Immature natural killer cell (primary cell): ENCODE results near the gene KDM4B. TPM values are rescaled to one million over a fixed set of nuclear protein-coding genes. Genes with fewer than 3 reads are reported as not detected.
A peak's percentile ranks its signal among the peaks of the same experiment; 100 is the strongest.

Source experiments
- DNase-seq, 3 donors: peaks; one replicate each; pipeline ENCODE4 v3.0.0; 2022; ENCODE audit warnings: mixed read lengths in 1 of 3
- H3K27ac Mint-ChIP-seq, 6 donors: one replicate each; pipeline ENCODE4 v1.8.0; 2020; ENCODE audit warnings: mixed read lengths in 6 of 6, mild to moderate bottlenecking in 5 of 6, inconsistent platforms in 4 of 6, moderate library complexity in 3 of 6
- H3K27me3 Mint-ChIP-seq, 3 donors: one replicate each; pipeline ENCODE4 v1.8.0; 2020 to 2021; ENCODE audit warnings: low read depth in 3 of 3, mild to moderate bottlenecking in 3 of 3, mixed read lengths in 3 of 3, moderate library complexity in 3 of 3, inconsistent platforms in 1 of 3
- H3K36me3 Mint-ChIP-seq, 3 donors: one replicate each; pipeline ENCODE4 v1.8.0; 2020; ENCODE audit warnings: mixed read lengths in 3 of 3, inconsistent platforms in 2 of 3, mild to moderate bottlenecking in 2 of 3
- H3K4me1 Mint-ChIP-seq, 2 donors: one replicate each; pipeline ENCODE4 v1.8.0; 2020; ENCODE audit warnings: inconsistent platforms in 2 of 2, mild to moderate bottlenecking in 2 of 2, mixed read lengths in 2 of 2, moderate library complexity in 1 of 2
- H3K4me3 Mint-ChIP-seq, 5 donors: one replicate each; pipeline ENCODE4 v1.8.0; 2020; ENCODE audit warnings: mild to moderate bottlenecking in 5 of 5, mixed read lengths in 5 of 5, inconsistent platforms in 3 of 5, moderate library complexity in 3 of 5
- H3K9me3 Mint-ChIP-seq, 6 donors: one replicate each; pipeline ENCODE4 v1.8.0; 2020; ENCODE audit warnings: mild to moderate bottlenecking in 6 of 6, mixed read lengths in 6 of 6, inconsistent platforms in 4 of 6, moderate library complexity in 3 of 6
- polyA plus RNA-seq, 3 donors: library from polyadenylated mRNA; unstranded; fragments of 300-500 nt; fragmentation: Illumina TruSeq; gene quantifications; one replicate each; pipeline ENCODE4 v1.2.3, GENCODE V29; 2021

Gene KDM4B
- polyA plus RNA-seq, 3 donors from 2014 or later, result 4.3 to 22.4 (median 6.7) TPM

- Mint-ChIP-seq H3K4me1 (peaks cover 59 to 60% of the 10 kb centered on the region in 2 donors), H3K4me3 (peak overlapping the region; percentile 8 to 68 (median 38)), H3K27ac (peak overlapping the region; percentile 49 to 86 (median 70)), H3K9me3 (no peaks in the 10 kb centered on the region), H3K27me3 (peaks cover 4 to 10% (median 7%) of the 10 kb centered on the region in 3 donors), H3K36me3 (peaks cover 7 to 16% (median 8%) of the 10 kb centered on the region in 3 donors)
- peak in 1 of 3 donors; percentile 17 for DNase-seq
Observed at GRCh38 chr19:5076440-5077208, 107.7 kb downstream of the KDM4B start.

GRCh38 chr19:5077209-5077515, 108.2 kb downstream of the KDM4B start:
- DNase-seq, result no peak
- Mint-ChIP-seq H3K9me3 (no peaks in the 10 kb centered on the region), H3K4me3 (peak overlapping the region; percentile 30 to 68 (median 56)), H3K4me1 (peaks cover 56 to 58% of the 10 kb centered on the region in 2 donors), H3K36me3 (peaks cover 7 to 16% (median 8%) of the 10 kb centered on the region in 3 donors), H3K27me3 (peaks cover 4 to 10% (median 7%) of the 10 kb centered on the region in 3 donors), H3K27ac (peak overlapping the region; percentile 49 to 86 (median 78))

DNA sequence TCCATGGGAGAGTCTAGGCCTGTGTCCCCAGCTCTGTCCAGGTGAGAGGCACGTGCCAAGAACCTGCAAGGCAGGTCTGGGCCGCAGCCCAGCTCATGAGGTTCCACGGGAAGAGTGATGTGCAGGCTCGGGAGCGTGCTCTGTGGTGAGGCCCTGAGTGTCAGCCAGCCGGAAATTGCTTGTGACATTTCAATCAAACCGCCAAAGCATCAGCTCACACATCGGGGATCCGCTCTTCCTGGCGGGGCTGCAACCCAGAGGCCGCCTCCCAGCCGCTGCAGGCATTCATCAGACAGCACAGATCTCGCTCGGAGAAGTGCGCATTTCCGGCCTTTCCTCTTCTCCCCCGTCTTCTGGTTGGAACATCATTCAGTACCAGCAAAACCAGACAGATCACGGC, 109.3 kb downstream of the KDM4B start:
- peak overlapping the region; percentile 27 to 68 (median 40) for H3K4me3 Mint-ChIP-seq

GRCh38 chr19:5078666-5079065, 109.8 kb downstream of the KDM4B start:
- Mint-ChIP-seq H3K4me3 (peak overlapping the region in 4 of 5 donors; percentile 27 to 68 (median 50)), H3K27me3 (peaks cover 4 to 10% (median 7%) of the 10 kb centered on the region in 3 donors), H3K4me1 (peaks cover 45 to 47% of the 10 kb centered on the region in 2 donors), H3K27ac (peak overlapping the region; percentile 49 to 86 (median 69)), H3K36me3 (peaks cover 7 to 13% (median 8%) of the 10 kb centered on the region in 3 donors), H3K9me3 (no peaks in the 10 kb centered on the region)
- DNase-seq, result no peak

More for the DNA sequence above, 109.3 kb downstream of the KDM4B start:
- Mint-ChIP-seq H3K36me3 (peaks cover 7 to 13% (median 8%) of the 10 kb centered on the region in 3 donors), H3K27ac (peak overlapping the region; percentile 49 to 86 (median 70)), H3K4me1 (peaks cover 48 to 51% of the 10 kb centered on the region in 2 donors), H3K27me3 (peaks cover 4 to 10% (median 7%) of the 10 kb centered on the region in 3 donors), H3K9me3 (no peaks in the 10 kb centered on the region)
- DNase-seq, result peak; percentile 44 to 74 (median 53)

GRCh38 chr19:5079071-5079774, 110.3 kb downstream of the KDM4B start:
- Mint-ChIP-seq H3K9me3 (no peaks in the 10 kb centered on the region), H3K27ac (peak overlapping the region in 3 of 6 donors; percentile 12 to 86 (median 78)), H3K4me1 (peaks cover 40 to 42% of the 10 kb centered on the region in 2 donors), H3K27me3 (peaks cover 4 to 9% (median 5%) of the 10 kb centered on the region in 3 donors), H3K36me3 (peaks cover 7 to 13% (median 8%) of the 10 kb centered on the region in 3 donors), H3K4me3 (no peak overlapping the region)
- DNase-seq, result no peak

- DNase-seq, result no peak
Observed at GRCh38 chr19:5080030-5080654, 111.2 kb downstream of the KDM4B start.

DNA sequence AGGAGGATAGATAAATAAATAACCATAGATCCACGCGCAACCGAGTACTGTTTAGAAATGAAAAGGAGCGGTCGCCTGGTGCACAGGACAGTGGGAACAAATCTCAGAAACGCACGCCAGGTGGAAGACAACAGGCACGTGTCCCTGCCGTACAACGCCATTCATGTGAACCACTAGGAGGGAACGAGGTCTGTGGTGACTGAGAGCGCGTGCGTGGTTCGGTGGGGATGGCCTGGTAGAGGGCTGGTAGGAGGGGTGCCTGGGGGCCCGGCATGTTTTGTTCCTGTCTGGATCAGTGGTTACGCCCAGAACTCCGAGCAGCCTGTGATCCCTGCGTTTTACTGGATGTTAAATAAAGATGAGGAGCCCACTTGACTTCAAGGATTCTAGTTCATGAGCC, 111.9 kb downstream of the KDM4B start:
- Mint-ChIP-seq H3K9me3 (no peaks in the 10 kb centered on the region), H3K27ac (peak overlapping the region in 2 of 6 donors; percentile 51 to 55), H3K4me3 (no peak overlapping the region), H3K4me1 (peaks cover 24 to 27% of the 10 kb centered on the region in 2 donors), H3K27me3 (peaks cover 0 to 5% (median 4%) of the 10 kb centered on the region in 3 donors), H3K36me3 (peaks cover 7 to 13% (median 8%) of the 10 kb centered on the region in 3 donors)
- no peak for DNase-seq

More at GRCh38 chr19:5080030-5080654, 111.2 kb downstream of the KDM4B start:
- no peak overlapping the region for H3K4me3 Mint-ChIP-seq
- peaks cover 2 to 5% (median 4%) of the 10 kb centered on the region in 3 donors for H3K27me3 Mint-ChIP-seq
- H3K36me3 Mint-ChIP-seq, result peaks cover 7 to 13% (median 8%) of the 10 kb centered on the region in 3 donors
- H3K27ac Mint-ChIP-seq, result peak overlapping the region in 2 of 6 donors; percentile 39 to 51
- H3K9me3 Mint-ChIP-seq, result no peaks in the 10 kb centered on the region
- H3K4me1 Mint-ChIP-seq, result peaks cover 30 to 33% of the 10 kb centered on the region in 2 donors

GRCh38 chr19:5081443-5082161, 112.7 kb downstream of the KDM4B start:
- Mint-ChIP-seq H3K4me1 (peaks cover 20 to 23% of the 10 kb centered on the region in 2 donors), H3K27ac (no peak overlapping the region), H3K27me3 (peaks cover 0 to 5% (median 4%) of the 10 kb centered on the region in 3 donors), H3K9me3 (no peaks in the 10 kb centered on the region), H3K4me3 (no peak overlapping the region), H3K36me3 (peaks cover 7 to 13% (median 8%) of the 10 kb centered on the region in 3 donors)
- no peak for DNase-seq

DNA sequence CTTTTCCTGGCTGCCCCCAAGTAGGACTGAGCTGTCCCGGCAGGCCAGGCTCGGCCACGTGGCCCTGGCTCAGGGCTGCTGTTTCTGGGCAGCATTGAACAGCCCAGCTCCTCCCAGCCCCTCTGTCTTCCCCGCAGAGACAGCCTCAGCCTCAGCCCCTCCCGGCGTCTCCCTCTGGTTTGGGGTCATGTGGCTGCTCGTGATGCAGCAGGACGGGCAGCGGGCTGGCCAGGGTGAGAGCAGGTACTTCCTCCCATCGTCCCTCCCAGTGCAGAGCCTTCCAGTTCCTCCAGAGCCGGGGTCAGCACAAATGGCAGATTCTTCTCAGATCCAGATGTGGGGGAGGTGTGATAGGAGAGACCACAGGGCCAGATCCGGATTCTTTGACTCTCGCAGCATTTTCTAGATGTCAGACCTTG, 114.6 kb downstream of the KDM4B start:
- H3K27ac Mint-ChIP-seq, result peak overlapping the region in 1 of 6 donors; percentile 46
- H3K9me3 Mint-ChIP-seq, result no peaks in the 10 kb centered on the region
- H3K36me3 Mint-ChIP-seq, result peaks cover 7 to 13% (median 8%) of the 10 kb centered on the region in 3 donors
- peaks cover under 1 to 3% of the 10 kb centered on the region in 2 donors for H3K4me1 Mint-ChIP-seq
- H3K27me3 Mint-ChIP-seq, result peaks cover 0 to 2% (median 0%) of the 10 kb centered on the region in 3 donors
- DNase-seq, result no peak
- H3K4me3 Mint-ChIP-seq, result no peak overlapping the region

DNA sequence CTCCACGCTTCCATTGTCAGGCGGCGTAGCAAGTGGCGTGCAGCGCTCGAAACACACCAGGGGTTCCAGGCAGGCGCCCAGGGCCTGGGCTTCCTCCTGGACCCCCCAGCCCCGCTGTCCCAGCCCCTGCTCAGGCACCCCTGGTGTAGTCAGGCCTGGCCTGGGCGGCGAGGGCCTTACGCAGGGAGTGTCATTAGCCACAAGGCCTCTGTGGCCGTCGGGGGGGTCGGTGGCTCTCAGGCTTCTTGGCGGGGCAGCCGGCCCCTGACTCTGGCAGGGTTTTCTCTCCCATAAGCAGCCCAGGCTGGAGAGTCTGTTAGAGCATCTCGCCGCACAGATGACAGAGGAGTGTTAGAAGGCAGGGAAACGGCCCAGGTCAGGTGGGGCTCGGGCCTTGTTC, 116.7 kb downstream of the KDM4B start:
- H3K36me3 Mint-ChIP-seq, result peaks cover 0 to 11% (median 3%) of the 10 kb centered on the region in 3 donors
- H3K9me3 Mint-ChIP-seq, result no peaks in the 10 kb centered on the region
- DNase-seq, result no peak
- H3K4me1 Mint-ChIP-seq, result peaks cover 0 to 2% of the 10 kb centered on the region in 2 donors
- H3K27ac Mint-ChIP-seq, result no peak overlapping the region
- peaks cover 0 to 2% (median 0%) of the 10 kb centered on the region in 3 donors for H3K27me3 Mint-ChIP-seq
- no peak overlapping the region for H3K4me3 Mint-ChIP-seq

DNA sequence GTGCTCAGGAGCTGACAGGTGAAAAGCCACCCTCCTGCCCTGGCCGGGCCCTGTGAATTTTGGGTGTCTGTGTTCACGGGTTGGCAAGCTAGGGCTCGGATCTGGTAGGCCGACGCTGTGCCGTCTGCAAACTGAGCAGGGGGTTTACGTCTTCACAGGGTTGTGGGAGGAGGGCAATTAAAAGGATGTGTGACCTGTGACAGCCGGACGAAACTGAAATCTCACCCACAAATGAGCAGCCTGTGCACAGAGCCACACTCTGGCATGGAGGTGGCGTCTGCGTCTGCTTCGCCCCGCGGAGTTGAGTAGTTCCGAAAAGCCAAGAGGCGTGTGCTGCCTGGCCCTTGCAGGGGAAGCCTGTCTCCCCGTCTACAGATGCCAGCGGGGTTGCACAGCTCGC, 117.3 kb downstream of the KDM4B start:
- Mint-ChIP-seq H3K4me1 (peaks cover 0 to 2% of the 10 kb centered on the region in 2 donors), H3K4me3 (no peak overlapping the region), H3K9me3 (no peaks in the 10 kb centered on the region), H3K27ac (peak overlapping the region in 2 of 6 donors; percentile 40 to 68), H3K27me3 (no peaks in the 10 kb centered on the region), H3K36me3 (peaks cover 0 to 8% (median 0%) of the 10 kb centered on the region in 3 donors)
- peak in 2 of 3 donors; percentile 21 to 50 for DNase-seq

GRCh38 chr19:5086725-5087439, 118.0 kb downstream of the KDM4B start:
- DNase-seq, result no peak
- Mint-ChIP-seq H3K36me3 (peaks cover 0 to 8% (median 0%) of the 10 kb centered on the region in 3 donors), H3K27me3 (no peaks in the 10 kb centered on the region), H3K4me1 (peaks cover 0 to 3% of the 10 kb centered on the region in 2 donors), H3K4me3 (no peak overlapping the region), H3K9me3 (no peaks in the 10 kb centered on the region), H3K27ac (peak overlapping the region in 2 of 6 donors; percentile 17 to 40)
